Parathyroid adenoma (tissue), 2 donors: Measurements from ENCODE around the gene HOTAIR.

Experiments
- H2AFZ ChIP-seq: fragments of 300-600 bp; sonication (generic); one replicate; pipeline ENCODE4 v1.7.0; 2017; ENCODE audit warnings: antibody characterized with exemption, mild to moderate bottlenecking
- H3K27ac ChIP-seq: fragments of 300-600 bp; sonication (generic); one replicate; pipeline ENCODE4 v1.7.0; 2017
- H3K27me3 ChIP-seq: fragments of 300-600 bp; sonication (generic); one replicate; pipeline ENCODE4 v1.7.0; 2017; ENCODE audit warnings: low read length; ENCODE audit not compliant: control insufficient read depth, insufficient read depth
- H3K36me3 ChIP-seq: fragments of 300-600 bp; sonication (generic); one replicate; pipeline ENCODE4 v1.7.0; 2017; ENCODE audit warnings: low read length; ENCODE audit not compliant: control insufficient read depth, insufficient read depth
- H3K4me1 ChIP-seq: fragments of 300-600 bp; sonication (generic); one replicate; pipeline ENCODE4 v1.7.0; 2017; ENCODE audit warnings: control low read depth
- H3K4me2 ChIP-seq: fragments of 300-600 bp; sonication (generic); one replicate; pipeline ENCODE4 v1.7.0; 2017; ENCODE audit warnings: low read length
- H3K4me3 ChIP-seq: fragments of 300-600 bp; sonication (generic); one replicate; pipeline ENCODE4 v1.7.0; 2017; ENCODE audit warnings: low read depth, low read length
- H3K79me2 ChIP-seq: fragments of 300-600 bp; sonication (generic); one replicate; pipeline ENCODE4 v1.7.0; 2017; ENCODE audit warnings: control low read depth
- H3K9ac ChIP-seq: fragments of 300-600 bp; sonication (generic); one replicate; pipeline ENCODE4 v1.7.0; 2017; ENCODE audit warnings: mild to moderate bottlenecking
- H3K9me3 ChIP-seq: fragments of 300-600 bp; sonication (generic); one replicate; pipeline ENCODE4 v1.7.0; 2017; ENCODE audit warnings: low read length; ENCODE audit not compliant: control insufficient read depth
- TF ChIP-seq, protein P1 (sequence below): fragments of 300-600 bp; sonication (generic); IDR thresholded peaks from one replicate; pipeline ENCODE4 v1.7.0; 2017; ENCODE audit warnings: antibody characterized with exemption, mild to moderate bottlenecking
- donor health status: primary hyperparathyroidism.

Gene HOTAIR

DNA sequence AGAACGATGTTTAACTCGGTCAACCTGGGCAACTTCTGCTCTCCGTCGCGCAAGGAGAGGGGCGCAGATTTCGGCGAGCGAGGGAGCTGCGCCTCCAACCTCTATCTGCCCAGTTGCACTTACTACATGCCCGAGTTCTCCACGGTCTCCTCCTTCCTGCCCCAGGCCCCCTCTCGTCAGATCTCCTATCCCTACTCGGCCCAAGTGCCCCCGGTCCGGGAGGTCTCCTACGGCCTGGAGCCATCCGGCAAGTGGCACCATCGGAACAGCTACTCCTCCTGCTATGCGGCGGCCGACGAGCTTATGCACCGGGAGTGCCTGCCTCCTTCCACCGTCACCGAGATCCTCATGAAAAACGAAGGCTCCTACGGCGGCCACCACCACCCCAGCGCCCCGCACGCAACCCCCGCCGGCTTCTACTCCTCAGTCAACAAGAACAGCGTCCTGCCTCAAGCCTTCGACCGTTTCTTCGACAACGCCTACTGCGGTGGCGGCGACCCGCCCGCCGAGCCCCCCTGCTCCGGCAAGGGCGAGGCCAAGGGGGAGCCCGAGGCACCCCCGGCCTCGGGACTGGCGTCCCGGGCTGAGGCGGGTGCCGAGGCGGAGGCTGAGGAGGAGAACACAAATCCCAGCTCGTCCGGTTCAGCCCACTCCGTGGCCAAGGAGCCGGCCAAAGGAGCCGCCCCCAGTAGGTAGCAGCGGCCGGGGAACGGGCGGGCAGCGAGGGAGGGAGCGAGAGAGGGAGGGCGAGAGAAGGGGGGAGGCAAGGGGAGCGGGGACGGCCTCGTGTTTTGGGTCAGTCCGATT lies 1.3 kb downstream of the HOTAIR start:
- Histone ChIP-seq H3K27ac (no peak overlapping the region), H3K36me3 (no peaks in the 10 kb centered on the region), H3K27me3 (peaks cover 45% of the 10 kb centered on the region), H2AFZ (no peak overlapping the region), H3K4me1 (no peaks in the 10 kb centered on the region), H3K79me2 (no peaks in the 10 kb centered on the region), H3K4me2 (no peak overlapping the region), H3K9me3 (no peaks in the 10 kb centered on the region), H3K4me3 (no peak overlapping the region), H3K9ac (no peak overlapping the region)
- TF ChIP-seq, protein P1, sequence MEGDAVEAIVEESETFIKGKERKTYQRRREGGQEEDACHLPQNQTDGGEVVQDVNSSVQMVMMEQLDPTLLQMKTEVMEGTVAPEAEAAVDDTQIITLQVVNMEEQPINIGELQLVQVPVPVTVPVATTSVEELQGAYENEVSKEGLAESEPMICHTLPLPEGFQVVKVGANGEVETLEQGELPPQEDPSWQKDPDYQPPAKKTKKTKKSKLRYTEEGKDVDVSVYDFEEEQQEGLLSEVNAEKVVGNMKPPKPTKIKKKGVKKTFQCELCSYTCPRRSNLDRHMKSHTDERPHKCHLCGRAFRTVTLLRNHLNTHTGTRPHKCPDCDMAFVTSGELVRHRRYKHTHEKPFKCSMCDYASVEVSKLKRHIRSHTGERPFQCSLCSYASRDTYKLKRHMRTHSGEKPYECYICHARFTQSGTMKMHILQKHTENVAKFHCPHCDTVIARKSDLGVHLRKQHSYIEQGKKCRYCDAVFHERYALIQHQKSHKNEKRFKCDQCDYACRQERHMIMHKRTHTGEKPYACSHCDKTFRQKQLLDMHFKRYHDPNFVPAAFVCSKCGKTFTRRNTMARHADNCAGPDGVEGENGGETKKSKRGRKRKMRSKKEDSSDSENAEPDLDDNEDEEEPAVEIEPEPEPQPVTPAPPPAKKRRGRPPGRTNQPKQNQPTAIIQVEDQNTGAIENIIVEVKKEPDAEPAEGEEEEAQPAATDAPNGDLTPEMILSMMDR, result no peak

DNA sequence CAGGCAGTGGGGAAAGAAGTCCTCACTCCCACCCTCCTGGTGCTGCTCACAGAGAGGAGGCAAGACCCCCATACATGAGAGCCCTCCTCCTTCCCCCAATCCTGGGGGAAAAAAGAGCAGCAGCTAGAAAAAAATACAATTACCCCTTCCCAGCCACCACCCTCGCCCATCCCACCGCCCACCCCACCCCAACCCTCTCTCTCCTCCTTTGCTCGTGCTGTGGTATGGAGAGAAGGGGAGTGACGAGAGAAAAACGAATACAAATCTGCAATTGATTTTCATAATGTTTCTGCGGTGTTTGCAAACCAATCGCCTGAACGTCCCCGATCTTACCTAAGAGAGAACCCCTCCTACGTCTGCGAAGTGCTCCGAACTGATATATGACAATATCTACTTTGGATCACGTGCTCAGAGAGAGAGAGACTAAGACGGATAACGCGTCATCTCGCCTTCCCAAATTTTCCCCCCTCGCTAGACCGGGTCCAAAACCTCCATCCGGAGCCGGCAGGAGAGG lies 2.0 kb downstream of the HOTAIR start, which contains the start of gene HOXC11:
Gene HOXC11, plus strand, starts transcription at position 405 of the 514 bp plus-strand sequence. CDS start 116 bp downstream, outside the sequence.
- no peak within 1 kb of the TSS for H3K4me2 ChIP-seq
- H3K4me1 ChIP-seq, result no peaks in the 10 kb centered on the region
- no peaks in the 10 kb centered on the region for H3K79me2 ChIP-seq
- H3K4me3 ChIP-seq, result no peak within 1 kb of the TSS
- TF ChIP-seq, protein P1, result no peak
- no peak within 1 kb of the TSS for H2AFZ ChIP-seq
- H3K27ac ChIP-seq, result no peak within 1 kb of the TSS
- H3K9ac ChIP-seq, result no peak within 1 kb of the TSS
- no peaks in the 10 kb centered on the region for H3K9me3 ChIP-seq
- H3K27me3 ChIP-seq, result peaks cover 45% of the 10 kb centered on the region
- no peaks in the 10 kb centered on the region for H3K36me3 ChIP-seq

DNA sequence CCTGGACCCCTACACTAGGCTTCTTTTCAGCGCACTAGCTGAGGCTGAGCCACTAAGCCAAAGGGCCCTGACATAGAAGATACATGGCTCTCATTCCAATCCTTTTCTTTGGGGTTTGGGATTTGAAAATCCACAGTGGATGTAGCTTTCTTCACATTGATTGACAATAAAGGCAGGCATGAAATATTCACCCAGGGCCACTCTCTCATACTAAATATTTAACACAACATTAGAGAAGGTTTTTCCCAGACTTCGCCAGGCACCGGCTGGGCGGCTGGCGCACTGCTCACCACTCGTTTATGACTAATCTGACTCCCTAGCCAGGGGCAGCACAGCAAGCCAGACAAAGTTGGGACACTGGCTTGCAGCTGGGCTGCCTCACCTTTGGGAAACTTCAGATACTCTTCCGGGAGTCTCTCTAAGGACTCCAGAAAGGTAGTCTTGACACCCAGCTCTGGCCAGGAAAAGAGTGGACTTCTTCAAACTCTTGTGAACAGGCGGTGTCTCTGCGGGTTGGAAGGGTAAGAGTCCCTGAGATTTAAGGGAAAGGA lies 2.5 kb downstream of the HOTAIR start:
- H3K4me1 ChIP-seq, result no peaks in the 10 kb centered on the region
- H3K4me3 ChIP-seq, result no peak overlapping the region
- H2AFZ ChIP-seq, result no peak overlapping the region
- H3K27ac ChIP-seq, result no peak overlapping the region
- H3K9me3 ChIP-seq, result no peaks in the 10 kb centered on the region
- no peaks in the 10 kb centered on the region for H3K36me3 ChIP-seq
- TF ChIP-seq, protein P1, result no peak
- H3K79me2 ChIP-seq, result no peaks in the 10 kb centered on the region
- H3K4me2 ChIP-seq, result no peak overlapping the region
- H3K27me3 ChIP-seq, result peaks cover 48% of the 10 kb centered on the region
- no peak overlapping the region for H3K9ac ChIP-seq

DNA sequence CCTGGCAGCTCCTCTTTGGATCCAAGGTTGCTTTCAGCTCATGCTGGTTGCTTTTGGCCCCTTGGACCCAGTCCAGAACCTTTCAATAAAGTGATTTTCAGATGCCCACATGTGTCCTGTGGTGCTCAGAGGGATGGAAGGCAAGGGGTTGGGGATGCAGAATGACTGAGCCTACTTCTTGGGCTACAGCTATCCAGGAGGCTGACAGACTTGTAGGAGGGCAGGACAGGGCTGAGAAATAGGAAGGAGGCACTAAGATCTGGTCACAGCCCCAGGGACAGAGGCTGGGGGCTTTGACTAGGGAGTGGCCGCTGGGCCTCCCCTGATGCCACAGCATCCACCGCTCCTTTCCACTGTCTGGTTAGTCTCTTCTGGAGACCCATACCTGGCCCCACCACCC lies 3.1 kb downstream of the HOTAIR start:
- TF ChIP-seq, protein P1, result no peak
- Histone ChIP-seq H3K4me1 (no peaks in the 10 kb centered on the region), H3K4me2 (no peak overlapping the region), H3K27me3 (peaks cover 47% of the 10 kb centered on the region), H2AFZ (no peak overlapping the region), H3K36me3 (no peaks in the 10 kb centered on the region), H3K27ac (no peak overlapping the region), H3K9ac (no peak overlapping the region), H3K4me3 (no peak overlapping the region), H3K79me2 (no peaks in the 10 kb centered on the region), H3K9me3 (no peaks in the 10 kb centered on the region)
